Sigmoid colon (tissue), 7 donors: ENCODE measurements around the gene PALM3. TPM values are rescaled to one million over a fixed set of nuclear protein-coding genes. Genes with fewer than 3 reads are reported as not detected.

Experiments
- DNase-seq: peaks from one replicate; pipeline ENCODE4 v3.0.0-alpha.2; 2019
- H3K27ac ChIP-seq, 4 donors: fragments of 200-600 bp; sonication (generic); one replicate each; pipeline ENCODE4 v1.5.1; 2016 to 2019; ENCODE audit warnings: mild to moderate bottlenecking in 1 of 4
- H3K27me3 ChIP-seq, 3 donors: fragments of 200-600 bp; sonication (generic); one replicate each; pipeline ENCODE4 v1.5.1; 2019; ENCODE audit warnings: mild to moderate bottlenecking in 1 of 3
- H3K36me3 ChIP-seq, 4 donors: fragments of 200-600 bp; sonication (generic); one replicate each; pipeline ENCODE4 v1.5.1; 2016 to 2019
- H3K4me1 ChIP-seq, 4 donors: fragments of 200-600 bp; sonication (generic); one replicate each; pipeline ENCODE4 v1.5.1; 2017 to 2019
- H3K4me3 ChIP-seq, 4 donors: fragments of 200-600 bp; sonication (generic); one replicate each; pipeline ENCODE4 v1.5.1; 2017 to 2019; ENCODE audit warnings: mild to moderate bottlenecking in 2 of 4, moderate library complexity in 1 of 4
- H3K9me3 ChIP-seq, 4 donors: fragments of 200-600 bp in 3 of 4; sonication (generic) in 3 of 4; one replicate each; pipeline versions ENCODE4 v1.5.1 to v1.6.1; 2013 to 2019
- EP300 ChIP-seq, 4 donors: sonication (generic); formaldehyde crosslinking; IDR thresholded peaks; one replicate each; pipeline ENCODE4 v1.6.1; 2017; ENCODE audit warnings: antibody characterized with exemption in 4 of 4
- POLR2A ChIP-seq, 2 donors: fragments of 450-650 bp; IDR thresholded peaks; one replicate each; pipeline ENCODE4 v1.6.1; 2016; ENCODE audit warnings: antibody characterized with exemption in 2 of 2, mild to moderate bottlenecking in 2 of 2, moderate library complexity in 2 of 2
- POLR2AphosphoS5 ChIP-seq, 4 donors: sonication (generic); formaldehyde crosslinking; IDR thresholded peaks; one replicate each; pipeline ENCODE4 v1.6.1; 2017; ENCODE audit warnings: antibody characterized with exemption in 4 of 4
- WGBS, 2 donors: extraction: QIAGEN DNeasy Blood & Tissue Kit; methylation state at CpG; one replicate each; pipeline ENCODE4 v1.1.7; 2013; 5-methylcytosine and 5-hydroxymethylcytosine counted together
- intact Hi-C: fragments of 100-400 bp; cut with DNase I; formaldehyde crosslinking; loops from one replicate; pipeline ENCODE4 v1.15.1; 2023
- polyA plus RNA-seq, 3 donors: library from polyadenylated mRNA; stranded (reverse); fragments of 200-250 nt; gene quantifications; one replicate each; pipeline ENCODE4 v1.2.3, GENCODE V29; 2013
- total RNA-seq, 4 donors: library from RNA; depleted of rRNA; stranded (reverse); fragments of >200 nt; gene quantifications; one replicate each; pipeline ENCODE4 v1.1.0, GENCODE V29; 2016
- TF ChIP-seq, protein P1 (sequence below), 4 experiments: fragments of 450-650 bp in 3 of 4; fragments of 200-600 bp in 1 of 4; IDR thresholded peaks; one replicate each; pipeline ENCODE4 v1.5.1; 2016 to 2019; ENCODE audit warnings: antibody characterized with exemption in 4 of 4, mild to moderate bottlenecking in 3 of 4, moderate library complexity in 2 of 4
- donor health status: healthy with polysubstance abuse.
- donor health status: Bipolar disorder and iron deficiency.
- donor health status: healthy.

PALM3 gene
- total and polyA plus RNA-seq, 7 donors, result 0.41 to 1.5 (median 0.66) TPM; not detected in 4

DNA sequence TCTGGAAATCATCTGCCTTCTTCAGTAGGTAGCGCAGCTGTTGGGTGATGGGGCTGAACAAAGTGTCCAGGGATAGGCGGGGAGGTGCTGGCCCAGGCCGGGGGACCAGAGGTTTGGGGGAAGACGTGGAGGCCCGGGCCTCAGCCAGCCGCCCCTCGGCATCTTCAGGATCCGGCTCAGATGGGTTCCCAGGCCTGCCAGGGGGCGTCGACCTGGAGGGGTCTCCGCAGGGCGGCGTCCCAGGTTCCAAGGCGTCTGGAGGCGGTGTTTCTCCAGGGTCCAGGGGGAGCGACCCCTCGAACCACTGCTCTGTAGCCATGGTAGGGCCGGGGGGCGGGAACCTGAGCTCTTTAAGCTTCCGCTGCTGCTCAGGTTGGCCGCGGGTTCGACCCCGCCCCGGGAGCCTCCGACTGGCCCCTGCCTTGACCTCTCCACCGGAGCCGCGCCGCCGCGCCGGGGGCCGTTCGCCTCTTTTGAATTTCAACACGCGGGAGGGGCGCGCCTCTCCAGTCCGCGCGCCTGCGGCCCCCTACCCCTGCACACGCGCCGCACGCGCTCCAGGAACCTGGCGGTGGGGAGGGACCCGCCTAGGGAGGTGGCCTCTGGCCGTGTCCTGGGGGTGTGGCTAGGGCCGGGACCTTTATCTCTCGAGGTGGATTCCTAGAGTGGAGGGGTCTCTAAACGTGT lies 23.6 kb upstream of the PALM3 start, which contains the start of gene C19orf67:
C19orf67 (minus strand) TSS at position 475 of the 687 bp plus-strand sequence; CDS start at position 319, 156 bp downstream.
- no peak for DNase-seq
- H3K4me3 ChIP-seq, result no peak within 1 kb of the TSS
- peaks cover 0 to 17% (median 12%) of the 10 kb centered on the region in 4 donors for H3K36me3 ChIP-seq
- intact Hi-C loops, result loop anchor here (10.0 kb wide), 1 partner anchor 291 kb away; the partner anchor contains the start of gene ZSWIM4
- no peaks in the 10 kb centered on the region for H3K27me3 ChIP-seq
- WGBS, 2 donors, result 47 to 71% methylated on average over 54 of the region's 54 CpGs
- H3K4me1 ChIP-seq, result peaks cover 0 to 25% (median 23%) of the 10 kb centered on the region in 4 donors
- no peaks in the 10 kb centered on the region for H3K9me3 ChIP-seq
- H3K27ac ChIP-seq, result no peak within 1 kb of the TSS
- TF ChIP-seq EP300 (IDR thresholded peaks at IDR 0.05) (no peak), POLR2A (IDR thresholded peaks at IDR 0.05) (no peak), POLR2AphosphoS5 (IDR thresholded peaks at IDR 0.05) (no peak)
- TF ChIP-seq, protein P1, sequence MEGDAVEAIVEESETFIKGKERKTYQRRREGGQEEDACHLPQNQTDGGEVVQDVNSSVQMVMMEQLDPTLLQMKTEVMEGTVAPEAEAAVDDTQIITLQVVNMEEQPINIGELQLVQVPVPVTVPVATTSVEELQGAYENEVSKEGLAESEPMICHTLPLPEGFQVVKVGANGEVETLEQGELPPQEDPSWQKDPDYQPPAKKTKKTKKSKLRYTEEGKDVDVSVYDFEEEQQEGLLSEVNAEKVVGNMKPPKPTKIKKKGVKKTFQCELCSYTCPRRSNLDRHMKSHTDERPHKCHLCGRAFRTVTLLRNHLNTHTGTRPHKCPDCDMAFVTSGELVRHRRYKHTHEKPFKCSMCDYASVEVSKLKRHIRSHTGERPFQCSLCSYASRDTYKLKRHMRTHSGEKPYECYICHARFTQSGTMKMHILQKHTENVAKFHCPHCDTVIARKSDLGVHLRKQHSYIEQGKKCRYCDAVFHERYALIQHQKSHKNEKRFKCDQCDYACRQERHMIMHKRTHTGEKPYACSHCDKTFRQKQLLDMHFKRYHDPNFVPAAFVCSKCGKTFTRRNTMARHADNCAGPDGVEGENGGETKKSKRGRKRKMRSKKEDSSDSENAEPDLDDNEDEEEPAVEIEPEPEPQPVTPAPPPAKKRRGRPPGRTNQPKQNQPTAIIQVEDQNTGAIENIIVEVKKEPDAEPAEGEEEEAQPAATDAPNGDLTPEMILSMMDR (IDR thresholded peaks at IDR 0.05), result no peak

DNA sequence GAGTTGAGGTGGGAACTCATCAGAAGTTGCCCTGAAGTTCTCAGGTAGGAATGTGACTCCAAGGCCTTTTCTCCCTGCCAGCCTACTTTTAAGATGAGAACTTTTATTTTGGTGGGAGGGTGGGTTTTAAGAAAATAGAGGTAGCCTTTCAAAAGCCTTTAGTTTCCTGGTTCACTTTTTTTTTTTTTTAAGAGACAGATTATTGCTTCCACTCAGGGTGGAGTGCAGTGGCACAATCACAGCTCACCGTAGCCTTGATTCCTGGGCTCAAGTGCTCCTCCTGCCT lies 20.7 kb upstream of the PALM3 start:
- intact Hi-C loops, result loop anchor here (10.0 kb wide), 1 partner anchor 288 kb away; the partner anchor contains the start of gene ZSWIM4
- H3K4me3 ChIP-seq, result no peak overlapping the region
- 22 to 67% methylated on average over 1 of the region's 1 CpG for WGBS, 2 donors
- H3K27ac ChIP-seq, result peak overlapping the region in 2 of 4 donors; percentile 86 to 95
- H3K9me3 ChIP-seq, result no peaks in the 10 kb centered on the region
- no peaks in the 10 kb centered on the region for H3K27me3 ChIP-seq
- DNase-seq, result no peak
- H3K36me3 ChIP-seq, result peaks cover 0 to 3% (median under 1%) of the 10 kb centered on the region in 4 donors
- TF ChIP-seq POLR2AphosphoS5 (IDR thresholded peaks at IDR 0.05) (no peak), POLR2A (IDR thresholded peaks at IDR 0.05) (no peak)
- H3K4me1 ChIP-seq, result peaks cover 0 to 22% (median 19%) of the 10 kb centered on the region in 4 donors

DNA sequence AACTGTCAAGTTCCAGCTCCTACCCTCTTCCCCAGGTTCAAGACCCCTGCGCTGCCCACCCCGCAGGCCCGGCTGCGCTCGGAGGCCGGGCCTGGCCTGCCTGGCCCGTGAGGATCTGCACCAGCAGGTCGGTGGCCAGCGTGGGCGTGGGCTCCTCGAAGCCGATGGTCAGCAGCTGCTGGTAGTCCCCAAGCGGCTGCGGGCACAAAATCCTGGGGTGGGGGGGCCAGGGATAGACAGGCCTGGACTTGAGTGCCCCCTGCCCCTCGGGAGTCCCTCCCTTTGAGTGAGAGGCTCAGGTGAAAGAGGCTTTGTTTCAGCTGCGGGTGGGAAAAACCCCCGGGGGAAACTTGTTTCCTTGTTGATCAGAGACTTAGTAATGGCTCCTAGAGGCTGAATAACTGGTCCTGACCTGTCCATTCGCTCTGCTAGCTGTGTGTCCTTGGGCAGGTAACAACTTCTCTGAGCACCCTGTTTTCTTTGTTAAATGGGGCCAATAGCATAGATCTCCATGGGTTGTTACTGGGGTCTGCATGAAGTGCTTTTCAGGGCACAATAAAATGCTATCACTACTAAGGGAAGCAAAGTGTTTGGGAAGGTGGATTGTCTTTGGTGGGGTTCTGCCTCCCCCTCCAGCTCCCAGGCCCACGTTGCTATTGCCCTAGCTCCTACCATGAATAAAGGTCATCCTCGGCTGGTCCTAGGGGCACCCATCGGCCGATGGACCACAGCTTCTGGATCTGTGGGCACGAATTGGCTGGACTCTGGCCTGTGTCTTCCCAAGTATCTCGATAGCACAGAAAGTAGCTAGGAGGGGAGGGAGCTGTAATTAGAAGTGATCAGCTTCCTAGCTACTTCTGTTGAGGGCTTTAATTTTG lies 20.2 kb upstream of the PALM3 start:
- TF ChIP-seq, protein P1 (IDR thresholded peaks at IDR 0.05), result peak in 1 of 4 experiments; percentile 14
- no peak for TF ChIP-seq EP300 (IDR thresholded peaks at IDR 0.05)
- DNase-seq, result peak; percentile 80
- Histone ChIP-seq H3K9me3 (no peaks in the 10 kb centered on the region), H3K27ac (peak overlapping the region; percentile 86 to 95 (median 90)), H3K36me3 (no peaks in the 10 kb centered on the region), H3K27me3 (no peaks in the 10 kb centered on the region), H3K4me3 (peak overlapping the region; percentile 64 to 88 (median 76)), H3K4me1 (peaks cover 0 to 22% (median 19%) of the 10 kb centered on the region in 4 donors)
- 7 to 21% methylated on average over 24 of the region's 24 CpGs for WGBS, 2 donors
- intact Hi-C loops, result loop anchor here (10.0 kb wide), 1 partner anchor 287 kb away; the partner anchor contains the start of gene ZSWIM4

DNA sequence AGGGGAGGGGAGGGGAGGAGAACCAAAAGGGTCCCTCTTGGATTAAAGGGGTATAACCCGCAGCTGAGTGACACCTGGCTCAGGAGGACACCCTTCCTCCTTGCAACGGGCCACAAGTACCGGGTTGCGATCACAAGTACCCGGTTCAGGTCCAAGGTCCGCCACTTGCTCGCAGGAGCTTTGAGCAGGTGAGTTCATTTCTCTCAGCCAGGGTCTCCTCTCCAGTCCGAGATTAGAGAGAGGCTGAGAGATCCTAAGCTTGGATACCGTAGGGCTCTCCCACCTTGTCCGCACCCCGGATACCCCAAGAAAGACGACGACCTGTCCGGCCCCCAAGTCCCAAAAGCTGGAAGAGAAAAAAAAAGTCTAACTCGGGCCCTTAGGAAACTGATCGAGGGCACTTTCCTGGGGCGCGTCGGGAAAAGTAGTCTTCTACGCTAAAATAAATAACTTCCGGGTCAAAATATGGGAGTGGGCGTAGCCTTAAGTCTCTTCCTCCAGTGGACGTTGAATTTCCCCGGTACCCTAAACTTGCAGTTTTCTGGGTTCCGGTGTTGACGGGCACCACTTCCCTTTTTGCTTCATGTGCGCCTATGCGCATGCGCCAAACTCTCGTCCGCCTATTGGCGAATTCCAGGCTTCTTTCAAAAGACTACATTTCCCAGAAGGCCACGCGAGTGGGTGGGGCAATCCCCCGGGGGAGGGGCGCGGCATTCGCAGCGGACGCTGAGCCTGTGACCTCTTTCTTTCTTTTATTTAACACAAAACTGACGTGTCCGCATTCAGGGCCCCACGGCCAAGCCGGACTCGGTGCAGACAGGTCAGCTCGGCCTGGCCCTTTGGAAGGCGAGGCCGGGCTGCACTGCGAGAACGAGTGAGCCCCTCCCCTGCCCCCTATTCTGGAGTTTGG lies 19.3 kb upstream of the PALM3 start:
- intact Hi-C loops, result loop anchor here (10.0 kb wide), 1 partner anchor 286 kb away; the partner anchor contains the start of gene ZSWIM4
- H3K36me3 ChIP-seq, result no peaks in the 10 kb centered on the region
- DNase-seq, result peak; percentile 100
- H3K27ac ChIP-seq, result peak overlapping the region; percentile 86 to 95 (median 90)
- peak; percentile 74 to 89 (median 88) for TF ChIP-seq POLR2AphosphoS5 (IDR thresholded peaks at IDR 0.05)
- TF ChIP-seq, protein P1 (IDR thresholded peaks at IDR 0.05), result no peak
- peak in 1 of 2 donors; percentile 74 for TF ChIP-seq POLR2A (IDR thresholded peaks at IDR 0.05)
- TF ChIP-seq EP300 (IDR thresholded peaks at IDR 0.05), result no peak
- WGBS, 2 donors, result 0% methylated on average over 50 of the region's 50 CpGs
- H3K9me3 ChIP-seq, result no peaks in the 10 kb centered on the region
- H3K4me3 ChIP-seq, result peak overlapping the region; percentile 64 to 88 (median 76)
- H3K4me1 ChIP-seq, result peaks cover 0 to 22% (median 19%) of the 10 kb centered on the region in 4 donors
- no peaks in the 10 kb centered on the region for H3K27me3 ChIP-seq
